ENCODE results near the gene LAMA4.

GRCh38 chr6:112123982-112124381 is 130.4 kb downstream of the LAMA4 start:
- TF ChIP-seq CTCF (IDR thresholded peaks at IDR 0.05): no peak
- no peak for TF ChIP-seq POLR2A (IDR thresholded peaks at IDR 0.05)
